HG03066 (cell line): ENCODE data around the gene GON4L.
A peak's percentile ranks its signal among the peaks of the same experiment; 100 is the strongest.
"Not testable (repeated sequence)": the region's sequence is repeated elsewhere in the genome, so short reads cannot be mapped to it uniquely, and the experiment has no call there.

Source experiments
- ATAC-seq: cut with Tn5 transposase; IDR thresholded peaks from one replicate; pipeline ENCODE4 v1.9.1; 2021; ENCODE audit warnings: low read depth; ENCODE audit not compliant: unreplicated experiment

The GON4L gene

GRCh38 chr1:155856975-155857930, at the start of gene GON4L:
Gene GON4L (minus strand): TSS chr1:155857214. CDS start chr1:155853780, 3,434 bp downstream.
- peak; percentile 41 for ATAC-seq

GRCh38 chr1:155904261-155904660, 47.2 kb upstream of the GON4L start:
- no peak for ATAC-seq

- no peak for ATAC-seq
These were observed 43.1 kb upstream of the GON4L start for GRCh38 chr1:155900161-155900560.

- no peak for ATAC-seq
These were observed 42.7 kb upstream of the GON4L start for GRCh38 chr1:155899683-155900082.

- ATAC-seq, result no peak
These were observed 41.9 kb upstream of the GON4L start for GRCh38 chr1:155898888-155899287.

GRCh38 chr1:155897746-155898145, 40.7 kb upstream of the GON4L start:
- ATAC-seq, result no peak

- not testable (repeated sequence) for ATAC-seq
These were observed 39.5 kb upstream of the GON4L start for GRCh38 chr1:155896476-155896875.

GRCh38 chr1:155895617-155896016, 38.6 kb upstream of the GON4L start:
- ATAC-seq, result not testable (repeated sequence)

- no peak for ATAC-seq
These were observed 36.6 kb upstream of the GON4L start for GRCh38 chr1:155893389-155894142.

- no peak for ATAC-seq
These were observed 35.8 kb upstream of the GON4L start for GRCh38 chr1:155892796-155893195.

GRCh38 chr1:155890251-155890650, 33.2 kb upstream of the GON4L start:
- ATAC-seq, result no peak

GRCh38 chr1:155889566-155889965, 32.6 kb upstream of the GON4L start:
- ATAC-seq, result no peak

GRCh38 chr1:155888481-155888880, 31.5 kb upstream of the GON4L start:
- no peak for ATAC-seq

- no peak for ATAC-seq
These were observed 28.0 kb upstream of the GON4L start for GRCh38 chr1:155884982-155885381.

GRCh38 chr1:155884031-155884960, 27.3 kb upstream of the GON4L start:
- no peak for ATAC-seq

- no peak for ATAC-seq
These were observed 25.8 kb upstream of the GON4L start for GRCh38 chr1:155882766-155883165.

GRCh38 chr1:155882235-155882634, 25.2 kb upstream of the GON4L start:
- ATAC-seq, result no peak

- ATAC-seq, result no peak
These were observed 23.9 kb upstream of the GON4L start for GRCh38 chr1:155880950-155881349.

- no peak for ATAC-seq
These were observed 23.2 kb upstream of the GON4L start for GRCh38 chr1:155880251-155880650.

GRCh38 chr1:155877945-155878344, 20.9 kb upstream of the GON4L start:
- ATAC-seq, result no peak
